ENCODE measurements around the gene GC. TPM values are rescaled to one million over a fixed set of nuclear protein-coding genes. Genes with fewer than 3 reads are reported as not detected.

Gene GC
- total RNA-seq, 1 experiment from 2014 or later = 1.9 TPM

- TF ChIP-seq SOX15 (CRISPR knock-in tag; IDR thresholded peaks at IDR 0.05) (no peak), STAT6 (CRISPR knock-in tag; conservative IDR thresholded peaks at IDR 0.05; ENCODE audit: low read depth) (no peak), MLX (CRISPR knock-in tag; IDR thresholded peaks at IDR 0.05) (no peak), OVOL2 (CRISPR knock-in tag; IDR thresholded peaks at IDR 0.05; ENCODE audit: borderline replicate concordance) (no peak)
Observed at GRCh38 chr4:71752383-71753042, 31.4 kb downstream of the GC start (continued).

- no peak for ATAC-seq
Observed at GRCh38 chr4:71749008-71749594, 34.8 kb downstream of the GC start.

GRCh38 chr4:71746379-71746778, 37.5 kb downstream of the GC start:
- POLR2A ChIA-PET = no interaction called here
- peaks cover 26% of the 10 kb centered on the region for H3K9me3 Mint-ChIP-seq
- no peak overlapping the region for H3K27ac Mint-ChIP-seq
- TF ChIP-seq ATF3 (CRISPR knock-in tag; conservative IDR thresholded peaks at IDR 0.05) (no peak), ZNF416 (CRISPR knock-in tag; IDR thresholded peaks at IDR 0.05) (no peak), ZBTB21 (CRISPR knock-in tag; IDR thresholded peaks at IDR 0.05; ENCODE audit: borderline replicate concordance) (no peak), SMAD3 (CRISPR knock-in tag; IDR thresholded peaks at IDR 0.05; ENCODE audit: borderline replicate concordance) (no peak), IRF2 (CRISPR knock-in tag; IDR thresholded peaks at IDR 0.05; ENCODE audit: borderline replicate concordance, low read depth) (no peak), PRRX2 (CRISPR knock-in tag; IDR thresholded peaks at IDR 0.05) (no peak), USF1 (CRISPR knock-in tag; IDR thresholded peaks at IDR 0.05) (no peak), NFATC4 (CRISPR knock-in tag; IDR thresholded peaks at IDR 0.05) (no peak), ZNF232 (CRISPR knock-in tag; IDR thresholded peaks at IDR 0.05) (no peak), AFF4 (CRISPR knock-in tag; IDR thresholded peaks at IDR 0.05; ENCODE audit: borderline replicate concordance) (no peak), MAX (CRISPR knock-in tag; IDR thresholded peaks at IDR 0.05) (no peak), PRDM15 (CRISPR knock-in tag; IDR thresholded peaks at IDR 0.05) (no peak)

More at GRCh38 chr4:71749008-71749594, 34.8 kb downstream of the GC start:
- no peak for TF ChIP-seq USF2 (CRISPR knock-in tag; IDR thresholded peaks at IDR 0.05)
- ChIA-PET CTCF (no interaction called here), POLR2A (no interaction called here)
- peaks cover 49% of the 10 kb centered on the region for H3K4me1 Mint-ChIP-seq
- no peaks in the 10 kb centered on the region for H3K36me3 Mint-ChIP-seq
- no peaks in the 10 kb centered on the region for H3K27me3 Mint-ChIP-seq (ENCODE audit: low read depth)
- no peak overlapping the region for H3K27ac Mint-ChIP-seq
- DNase-seq (ENCODE audit: low spot score) = no peak
- peaks cover 11% of the 10 kb centered on the region; the same call in 1 of the 2 replicates for H3K9me3 Mint-ChIP-seq
- H3K4me3 Mint-ChIP-seq = no peak overlapping the region

More at GRCh38 chr4:71746379-71746778, 37.5 kb downstream of the GC start:
- CTCF ChIA-PET = no interaction called here
- Mint-ChIP-seq H3K36me3 (peaks cover 16% of the 10 kb centered on the region), H3K4me3 (no peak overlapping the region), H3K4me1 (peaks cover 31% of the 10 kb centered on the region), H3K27me3 (ENCODE audit: low read depth) (no peaks in the 10 kb centered on the region)
- DNase-seq (ENCODE audit: low spot score) (no peak), ATAC-seq (no peak)

All from WTC11 (cell line).